OCI-LY1 (cell line): ENCODE results near the gene MAFG.

Experiments
- CTCF ChIP-seq: fragments of 200-600 bp; sonication (generic), shearing (Covaris generic); IDR thresholded peaks from 2 replicates; pipeline ENCODE4 v1.5.1; 2017; ENCODE audit warnings: mild to moderate bottlenecking, antibody characterized with exemption, low read length, moderate library complexity, mixed read lengths
- EZH2 ChIP-seq: fragments of 200-600 bp; sonication (generic), shearing (Covaris generic); IDR thresholded peaks from 2 replicates; pipeline ENCODE4 v1.8.0; 2017; ENCODE audit warnings: borderline replicate concordance, mixed run types, mild to moderate bottlenecking, antibody characterized with exemption, low read length, moderate library complexity, mixed read lengths

DNA sequence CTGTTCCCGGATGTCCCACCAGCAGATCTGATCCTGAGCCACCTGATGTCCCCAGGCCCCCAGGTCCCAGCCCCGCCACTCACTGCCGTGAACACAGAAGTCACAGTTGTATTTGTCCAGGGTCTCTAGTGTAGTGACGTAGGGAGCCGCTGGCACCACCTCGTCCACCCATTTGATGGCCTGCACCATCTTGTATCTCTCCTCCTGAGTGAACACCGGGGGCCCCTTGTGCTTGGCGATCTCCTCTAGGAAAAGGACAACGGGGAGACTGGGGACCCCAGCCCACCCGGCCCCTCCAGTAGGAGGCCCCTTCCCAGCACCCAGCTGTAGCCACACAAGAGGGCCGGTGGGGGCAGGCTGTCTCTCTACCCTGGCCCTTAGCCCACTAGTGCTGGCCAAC is 18.7 kb downstream of the MAFG start:
- TF ChIP-seq EZH2 (no peak), CTCF (no peak)
